Erythroblast (primary cell): ENCODE results near the gene CAMK1D.

Experiments used
- GATA1 ChIP-seq: IDR thresholded peaks from 2 replicates; pipeline ENCODE4 v1.6.1; 2011; ENCODE audit warnings: low read depth, mild to moderate bottlenecking, control low read depth, low read length, moderate library complexity
- POLR2A ChIP-seq: IDR thresholded peaks from 2 replicates; pipeline ENCODE4 v1.6.1; 2011; ENCODE audit warnings: mild to moderate bottlenecking, low read length

GRCh38 chr10:12783293-12783692, 433.9 kb downstream of the CAMK1D start:
- TF ChIP-seq POLR2A (no peak), GATA1 (no peak)
